Body of pancreas (tissue), 4 donors: ENCODE results near the gene ZAP70.

Experiments
- POLR2A ChIP-seq, 3 donors: fragments of 450-650 bp; IDR thresholded peaks; one replicate each; pipeline ENCODE4 v1.6.1; 2016; ENCODE audit warnings: antibody characterized with exemption in 3 of 3, mild to moderate bottlenecking in 2 of 3
- TF ChIP-seq, protein P1 (sequence below), 7 experiments: fragments of 450-650 bp in 4 of 7; fragments of 200-600 bp in 3 of 7; sonication (generic) in 3 of 7; IDR thresholded peaks; one replicate each; pipeline ENCODE4 v1.5.1; 2016 to 2019; ENCODE audit warnings: antibody characterized with exemption in 7 of 7

GRCh38 chr2:97754690-97755346 is 41.4 kb downstream of the ZAP70 start:
- TF ChIP-seq, protein P1, sequence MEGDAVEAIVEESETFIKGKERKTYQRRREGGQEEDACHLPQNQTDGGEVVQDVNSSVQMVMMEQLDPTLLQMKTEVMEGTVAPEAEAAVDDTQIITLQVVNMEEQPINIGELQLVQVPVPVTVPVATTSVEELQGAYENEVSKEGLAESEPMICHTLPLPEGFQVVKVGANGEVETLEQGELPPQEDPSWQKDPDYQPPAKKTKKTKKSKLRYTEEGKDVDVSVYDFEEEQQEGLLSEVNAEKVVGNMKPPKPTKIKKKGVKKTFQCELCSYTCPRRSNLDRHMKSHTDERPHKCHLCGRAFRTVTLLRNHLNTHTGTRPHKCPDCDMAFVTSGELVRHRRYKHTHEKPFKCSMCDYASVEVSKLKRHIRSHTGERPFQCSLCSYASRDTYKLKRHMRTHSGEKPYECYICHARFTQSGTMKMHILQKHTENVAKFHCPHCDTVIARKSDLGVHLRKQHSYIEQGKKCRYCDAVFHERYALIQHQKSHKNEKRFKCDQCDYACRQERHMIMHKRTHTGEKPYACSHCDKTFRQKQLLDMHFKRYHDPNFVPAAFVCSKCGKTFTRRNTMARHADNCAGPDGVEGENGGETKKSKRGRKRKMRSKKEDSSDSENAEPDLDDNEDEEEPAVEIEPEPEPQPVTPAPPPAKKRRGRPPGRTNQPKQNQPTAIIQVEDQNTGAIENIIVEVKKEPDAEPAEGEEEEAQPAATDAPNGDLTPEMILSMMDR (IDR thresholded peaks at IDR 0.05) = no peak
- no peak for TF ChIP-seq POLR2A (IDR thresholded peaks at IDR 0.05)
